ENCODE measurements around the gene ALOX12. TPM values are rescaled to one million over a fixed set of nuclear protein-coding genes. Genes with fewer than 3 reads are reported as not detected.

Gene ALOX12
- polyA plus RNA-seq, 1 of the 3 experiments (the other 2 are of a cell fraction) = not detected

GRCh38 chr17:7034955-7035590, 39.2 kb downstream of the ALOX12 start:
- Histone ChIP-seq H3K27ac (ENCODE audit: low read depth in 2 of 2, low read length in 1 of 2) (peak overlapping the region; percentile 45 to 71; a peak in 3 of 4 replicates), H3K4me3 (ENCODE audit: low read depth in 2 of 2, low read length in 1 of 2) (peak overlapping the region; percentile 76 to 80), H3K9me2 (no peaks in the 10 kb centered on the region), H2AFZ (ENCODE audit: low read depth) (peak overlapping the region; percentile 96), H3F3A (replicated peaks; ENCODE audit: insufficient read depth) (peaks cover 6% of the 10 kb centered on the region), H3K9me3 (no peaks in the 10 kb centered on the region), H3K4me2 (peak overlapping the region; percentile 95), H3K79me2 (ENCODE audit: insufficient read depth) (no peaks in the 10 kb centered on the region), H3K4me1 (ENCODE audit: control insufficient read depth in 1 of 2, insufficient read depth in 2 of 2, low read depth in 1 of 2, low read length in 1 of 2) (peaks cover 4 to 11% of the 10 kb centered on the region in 2 experiments; a peak in 2 of 4 replicates), H3K27me3 (ENCODE audit: insufficient read depth) (no peaks in the 10 kb centered on the region), H3K9ac (peak overlapping the region; percentile 75), H3K36me3 (replicated peaks in 1 of 2; ENCODE audit: control insufficient read depth in 1 of 2, insufficient read depth in 2 of 2, low read length in 1 of 2) (no peaks in the 10 kb centered on the region), H4K20me1 (ENCODE audit: insufficient read depth) (no peaks in the 10 kb centered on the region)
- WGBS (ENCODE audit: low lambda C conversion rate) = 23% methylated on average over 7 of the region's 7 CpGs
- no peak for TF ChIP-seq TAF1 (IDR thresholded peaks at IDR 0.05; ENCODE audit: borderline replicate concordance, low read depth, low read length)
- TF ChIP-seq GABPA (IDR thresholded peaks at IDR 0.05; ENCODE audit: low read depth) = 0 out of 2 replicates have a peak, but pooled peaks have one; percentile 20
- TF ChIP-seq USF1 (IDR thresholded peaks at IDR 0.05; ENCODE audit: borderline replicate concordance, low read depth) = no peak
- POLR2A ChIA-PET = interaction anchor here (0.7 to 1.6 kb wide), 6 partner anchors 10 to 652 kb away, joined by 3 to 8 read pairs (median 3); no protein-coding TSS in a partner anchor
- DNase-seq = no peak
- CTCF ChIA-PET = interaction anchor here (0.8 to 2.0 kb wide), 5 partner anchors 9 to 102 kb away, joined by 3 to 14 read pairs (median 6); partner anchors contain the start of gene SLC16A11

- CTCF ChIA-PET = interaction anchor here (0.8 to 2.0 kb wide), 6 partner anchors 8 to 125 kb away, joined by 3 to 14 read pairs (median 4); partner anchors contain the start of gene SLC16A11
- H3F3A ChIP-seq (replicated peaks; ENCODE audit: insufficient read depth) = peaks cover 6% of the 10 kb centered on the region
- H3K27me3 ChIP-seq (ENCODE audit: insufficient read depth) = no peaks in the 10 kb centered on the region
- peak within 1 kb of the TSS; percentile 45 to 72; a peak in 3 of 4 replicates for H3K27ac ChIP-seq (ENCODE audit: low read depth in 2 of 2, low read length in 1 of 2)
- H3K36me3 ChIP-seq (replicated peaks in 1 of 2; ENCODE audit: control insufficient read depth in 1 of 2, insufficient read depth in 2 of 2, low read length in 1 of 2) = no peaks in the 10 kb centered on the region
- peaks cover 4 to 11% of the 10 kb centered on the region in 2 experiments; a peak in 2 of 4 replicates for H3K4me1 ChIP-seq (ENCODE audit: control insufficient read depth in 1 of 2, insufficient read depth in 2 of 2, low read depth in 1 of 2, low read length in 1 of 2)
- peak within 1 kb of the TSS; percentile 75 for H3K9ac ChIP-seq
- 2% methylated on average over 35 of the region's 52 CpGs for WGBS (ENCODE audit: low lambda C conversion rate)
- peak; percentile 99 for DNase-seq
- H2AFZ ChIP-seq (ENCODE audit: low read depth) = peak within 1 kb of the TSS; percentile 96
- no peaks in the 10 kb centered on the region for H3K9me3 ChIP-seq
- POLR2A ChIA-PET = interaction anchor here (0.7 to 1.6 kb wide), 7 partner anchors 9 to 651 kb away, joined by 3 to 8 read pairs (median 3); partner anchors contain the start of gene SLC16A11
- peak within 1 kb of the TSS; percentile 95 for H3K4me2 ChIP-seq
- H3K79me2 ChIP-seq (ENCODE audit: insufficient read depth) = no peaks in the 10 kb centered on the region
- peak within 1 kb of the TSS; percentile 76 to 80 for H3K4me3 ChIP-seq (ENCODE audit: low read depth in 2 of 2, low read length in 1 of 2)
- H4K20me1 ChIP-seq (ENCODE audit: insufficient read depth) = no peaks in the 10 kb centered on the region
- no peaks in the 10 kb centered on the region for H3K9me2 ChIP-seq
- no peak for TF ChIP-seq REST (IDR thresholded peaks at IDR 0.05; ENCODE audit: low read depth, low read length)
- TF ChIP-seq PBX3 (IDR thresholded peaks at IDR 0.05) = no peak
- TF ChIP-seq TEAD4 (IDR thresholded peaks at IDR 0.05; ENCODE audit: borderline replicate concordance, insufficient read depth) = no peak
- TF ChIP-seq RXRA (IDR thresholded peaks at IDR 0.05; ENCODE audit: borderline replicate concordance, low read depth) = no peak
- peak; percentile 89 for TF ChIP-seq POLR2AphosphoS5 (IDR thresholded peaks at IDR 0.05; ENCODE audit: low read depth, low read length)
- no peak for TF ChIP-seq FOXJ3 (CRISPR knock-in tag; IDR thresholded peaks at IDR 0.05)
- TF ChIP-seq MXI1 (IDR thresholded peaks at IDR 0.05; ENCODE audit: low read depth, low read length) = peak; percentile 86
- peak; percentile 85 for TF ChIP-seq NRF1 (IDR thresholded peaks at IDR 0.05; ENCODE audit: low read depth, low read length)
- peak; percentile 49; the same call in 1 of the 2 replicates for TF ChIP-seq TAF1 (IDR thresholded peaks at IDR 0.05; ENCODE audit: borderline replicate concordance, low read depth, low read length)
- TF ChIP-seq CTCF (IDR thresholded peaks at IDR 0.05) = no peak
- 0 out of 2 replicates have a peak, but pooled peaks have one; percentile 4 for TF ChIP-seq RCOR1 (IDR thresholded peaks at IDR 0.05; ENCODE audit: low read length)
- TF ChIP-seq RFX5 (IDR thresholded peaks at IDR 0.05; ENCODE audit: low read length) = 0 out of 2 replicates have a peak, but pooled peaks have one; percentile 45
- TF ChIP-seq SIN3A (IDR thresholded peaks at IDR 0.05; ENCODE audit: borderline replicate concordance, low read depth, low read length) = no peak
- TF ChIP-seq EZH2phosphoT487 (IDR thresholded peaks at IDR 0.05; ENCODE audit: borderline replicate concordance, low read depth) = no peak
Observed at GRCh38 chr17:7035591-7036368, 39.9 kb downstream of the ALOX12 start, which contains the start of gene SLC16A13. TSS of gene SLC16A13 (plus strand) at chr17:7036015. CDS start at chr17:7036383, 368 bp downstream.
